ENCODE results near the gene SESTD1.

DNA sequence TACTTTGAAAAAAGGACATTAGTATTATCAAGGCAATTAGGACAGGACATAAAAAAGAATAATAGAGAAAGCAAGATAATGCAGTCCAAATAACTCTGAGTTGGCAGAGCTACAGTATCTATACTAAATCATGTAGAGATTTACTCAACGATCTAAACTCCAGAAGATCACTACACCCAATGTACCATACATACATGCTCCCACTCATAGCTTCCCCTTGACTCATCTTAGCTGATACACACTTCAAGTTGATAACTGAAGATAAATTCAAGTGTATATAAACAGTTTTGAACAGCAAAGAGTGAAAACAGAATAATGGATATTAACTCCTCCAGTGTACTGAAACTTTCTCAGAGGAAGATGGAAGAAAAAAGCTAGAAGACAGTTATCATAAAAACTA lies 78.5 kb downstream of the SESTD1 start:
- TF ChIP-seq, protein P1, sequence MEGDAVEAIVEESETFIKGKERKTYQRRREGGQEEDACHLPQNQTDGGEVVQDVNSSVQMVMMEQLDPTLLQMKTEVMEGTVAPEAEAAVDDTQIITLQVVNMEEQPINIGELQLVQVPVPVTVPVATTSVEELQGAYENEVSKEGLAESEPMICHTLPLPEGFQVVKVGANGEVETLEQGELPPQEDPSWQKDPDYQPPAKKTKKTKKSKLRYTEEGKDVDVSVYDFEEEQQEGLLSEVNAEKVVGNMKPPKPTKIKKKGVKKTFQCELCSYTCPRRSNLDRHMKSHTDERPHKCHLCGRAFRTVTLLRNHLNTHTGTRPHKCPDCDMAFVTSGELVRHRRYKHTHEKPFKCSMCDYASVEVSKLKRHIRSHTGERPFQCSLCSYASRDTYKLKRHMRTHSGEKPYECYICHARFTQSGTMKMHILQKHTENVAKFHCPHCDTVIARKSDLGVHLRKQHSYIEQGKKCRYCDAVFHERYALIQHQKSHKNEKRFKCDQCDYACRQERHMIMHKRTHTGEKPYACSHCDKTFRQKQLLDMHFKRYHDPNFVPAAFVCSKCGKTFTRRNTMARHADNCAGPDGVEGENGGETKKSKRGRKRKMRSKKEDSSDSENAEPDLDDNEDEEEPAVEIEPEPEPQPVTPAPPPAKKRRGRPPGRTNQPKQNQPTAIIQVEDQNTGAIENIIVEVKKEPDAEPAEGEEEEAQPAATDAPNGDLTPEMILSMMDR (IDR thresholded peaks at IDR 0.05) = no peak
- no peak for TF ChIP-seq POLR2AphosphoS5 (IDR thresholded peaks at IDR 0.05)
